GM21825 (cell line): ENCODE results near the gene LMO1.

ENCODE experiments used
- ATAC-seq: cut with Tn5 transposase; IDR thresholded peaks from one replicate; pipeline ENCODE4 v1.9.1; 2021; ENCODE audit warnings: mild to moderate bottlenecking, moderate library complexity; ENCODE audit not compliant: unreplicated experiment

LMO1 gene

DNA sequence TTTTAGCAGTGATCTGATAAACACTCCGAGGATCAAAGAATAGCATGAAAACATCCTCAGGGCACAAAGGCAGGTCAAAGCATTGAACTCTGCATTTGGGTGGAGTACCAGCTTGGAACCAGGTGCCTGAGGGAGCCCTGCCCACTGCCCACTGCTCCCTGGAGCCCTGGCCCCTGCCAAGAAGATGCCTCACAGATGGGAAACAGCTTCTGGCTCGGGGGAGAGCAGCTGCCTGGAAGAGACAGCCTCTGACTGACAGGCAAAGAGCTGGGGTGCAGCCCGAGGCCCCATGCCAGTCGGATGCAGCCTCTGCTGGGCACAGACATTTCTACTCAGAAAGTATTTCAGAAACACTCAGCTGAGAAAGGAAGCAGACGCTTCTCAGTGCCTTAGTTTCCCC, 13.2 kb downstream of the LMO1 start:
- ATAC-seq = no peak

GRCh38 chr11:8249482-8249881, 14.2 kb downstream of the LMO1 start:
- ATAC-seq = no peak

- ATAC-seq = no peak
These were observed 14.9 kb downstream of the LMO1 start for GRCh38 chr11:8248786-8249185.

- no peak for ATAC-seq
These were observed 16.4 kb downstream of the LMO1 start for GRCh38 chr11:8247312-8247711.

DNA sequence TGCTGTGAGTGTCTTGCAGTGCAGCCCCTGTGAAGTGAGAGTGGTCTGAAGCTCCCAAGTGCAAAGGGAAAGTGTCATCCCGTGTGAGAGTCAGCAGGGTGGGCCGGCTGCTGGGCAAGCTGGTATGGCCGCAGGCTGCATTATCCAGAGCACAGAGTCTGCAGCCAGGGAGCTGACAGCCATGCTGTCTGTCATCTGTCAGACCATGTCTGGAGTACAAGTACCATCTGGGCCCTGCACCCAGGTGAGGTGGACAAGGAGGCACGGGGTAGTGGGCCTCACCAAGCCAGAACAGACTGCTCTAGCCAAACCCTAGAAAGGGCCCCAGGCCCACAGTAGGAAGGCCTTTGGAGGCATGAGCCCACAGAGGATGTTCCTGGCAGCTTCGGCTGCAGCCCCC, 20.2 kb downstream of the LMO1 start:
- no peak for ATAC-seq

DNA sequence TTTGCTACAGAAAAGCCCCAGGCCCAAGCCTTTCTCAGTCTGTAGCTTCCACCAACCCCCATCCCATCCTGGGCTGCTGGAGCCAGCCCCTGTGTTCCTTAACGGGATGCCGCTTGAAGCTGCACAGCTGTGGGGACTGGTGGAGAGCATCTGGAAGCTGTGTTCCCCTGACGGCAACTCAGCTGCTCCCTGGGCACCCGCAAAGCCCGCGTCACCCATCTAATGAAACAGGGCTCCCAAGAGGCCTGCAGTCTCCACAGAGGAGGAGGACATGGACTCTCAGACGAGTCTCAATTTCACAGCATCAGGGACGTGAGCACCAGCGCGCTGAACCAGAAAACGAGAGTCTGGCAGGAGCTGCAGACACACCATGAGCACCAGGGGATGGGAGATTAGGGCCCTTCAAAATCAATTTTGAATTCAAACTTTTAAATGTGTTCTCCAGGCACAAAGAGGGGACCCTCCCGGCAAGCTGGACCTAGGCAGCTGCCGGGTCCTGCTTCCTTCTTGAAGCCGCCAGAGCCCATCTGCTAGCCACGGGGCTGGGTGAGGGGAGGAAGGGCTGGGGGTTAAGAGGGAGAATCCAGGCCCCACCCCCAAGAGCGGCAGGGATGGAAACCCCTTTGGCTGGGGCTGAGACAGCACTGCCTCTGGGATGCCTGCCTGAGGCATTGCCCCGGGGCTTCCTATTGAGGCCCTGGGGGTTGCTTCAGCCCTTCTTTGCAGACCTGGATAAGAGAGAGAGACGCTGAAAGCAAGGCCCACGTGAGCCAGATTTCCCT, 21.0 kb downstream of the LMO1 start:
- no peak for ATAC-seq

DNA sequence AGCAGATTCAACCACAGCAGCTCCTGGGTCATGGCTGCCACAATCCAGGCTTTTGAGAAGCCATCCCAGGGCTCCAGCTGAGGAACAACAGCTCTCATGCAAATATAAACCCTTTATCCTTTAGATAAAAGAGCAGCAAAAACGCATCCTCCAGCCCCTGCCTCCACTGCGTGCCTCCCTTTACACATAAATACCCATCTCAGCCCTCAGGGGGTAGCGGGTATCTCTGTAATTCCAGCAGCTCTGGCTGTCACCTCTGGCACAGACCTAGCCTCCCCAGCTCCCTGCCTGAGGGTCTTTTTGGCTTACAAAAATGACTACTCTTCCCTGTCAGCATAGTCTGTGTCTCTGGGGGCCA, 21.6 kb downstream of the LMO1 start:
- no peak for ATAC-seq

GRCh38 chr11:8241373-8242117, 22.1 kb downstream of the LMO1 start:
- ATAC-seq = no peak

- no peak for ATAC-seq
These were observed 24.0 kb downstream of the LMO1 start for GRCh38 chr11:8239536-8240228.

- ATAC-seq = no peak
These were observed 24.6 kb downstream of the LMO1 start for GRCh38 chr11:8239040-8239439.

- no peak for ATAC-seq
These were observed 26.2 kb downstream of the LMO1 start for GRCh38 chr11:8237453-8237852.

DNA sequence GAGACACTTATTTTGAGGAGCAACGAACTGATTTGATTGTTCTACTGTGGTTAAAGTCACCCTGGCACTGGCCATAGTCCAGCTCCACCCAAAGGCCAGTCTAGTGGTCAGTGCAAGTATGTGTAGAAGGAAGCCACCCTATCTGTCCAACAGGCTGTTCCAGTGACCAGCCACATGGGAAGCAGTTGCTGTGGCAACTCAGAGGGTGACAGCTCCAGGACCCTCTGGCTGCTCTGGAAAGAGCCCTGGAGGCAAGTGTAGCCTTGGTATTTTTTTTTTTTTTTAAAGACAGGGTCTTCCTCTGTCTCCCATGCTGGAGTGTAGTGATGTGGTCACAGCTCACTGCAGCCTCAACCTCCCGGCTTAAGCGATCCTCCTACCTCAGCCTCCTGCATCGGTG, 27.8 kb downstream of the LMO1 start:
- ATAC-seq = no peak

- no peak for ATAC-seq
These were observed 28.8 kb downstream of the LMO1 start for GRCh38 chr11:8234910-8235309.

DNA sequence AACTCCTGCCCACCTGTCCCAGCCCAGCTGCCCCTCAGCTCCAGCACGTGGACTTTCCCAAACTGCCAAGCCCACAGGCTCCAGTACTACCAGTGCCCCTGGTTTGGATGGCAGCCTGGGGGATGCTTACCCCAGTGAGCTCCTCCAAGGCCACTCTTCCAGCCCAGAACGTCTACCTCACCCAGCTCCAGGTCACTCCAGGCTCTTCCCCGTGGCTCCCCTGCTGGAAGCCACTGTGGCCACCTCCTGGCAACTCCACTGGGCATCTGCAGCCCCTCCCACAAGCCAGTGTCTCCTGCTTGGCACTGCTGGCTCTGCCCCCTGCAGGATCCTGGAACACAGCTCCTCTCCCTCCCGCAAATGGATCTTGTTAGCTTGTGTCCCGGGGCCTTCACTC, 29.3 kb downstream of the LMO1 start:
- ATAC-seq = no peak

DNA sequence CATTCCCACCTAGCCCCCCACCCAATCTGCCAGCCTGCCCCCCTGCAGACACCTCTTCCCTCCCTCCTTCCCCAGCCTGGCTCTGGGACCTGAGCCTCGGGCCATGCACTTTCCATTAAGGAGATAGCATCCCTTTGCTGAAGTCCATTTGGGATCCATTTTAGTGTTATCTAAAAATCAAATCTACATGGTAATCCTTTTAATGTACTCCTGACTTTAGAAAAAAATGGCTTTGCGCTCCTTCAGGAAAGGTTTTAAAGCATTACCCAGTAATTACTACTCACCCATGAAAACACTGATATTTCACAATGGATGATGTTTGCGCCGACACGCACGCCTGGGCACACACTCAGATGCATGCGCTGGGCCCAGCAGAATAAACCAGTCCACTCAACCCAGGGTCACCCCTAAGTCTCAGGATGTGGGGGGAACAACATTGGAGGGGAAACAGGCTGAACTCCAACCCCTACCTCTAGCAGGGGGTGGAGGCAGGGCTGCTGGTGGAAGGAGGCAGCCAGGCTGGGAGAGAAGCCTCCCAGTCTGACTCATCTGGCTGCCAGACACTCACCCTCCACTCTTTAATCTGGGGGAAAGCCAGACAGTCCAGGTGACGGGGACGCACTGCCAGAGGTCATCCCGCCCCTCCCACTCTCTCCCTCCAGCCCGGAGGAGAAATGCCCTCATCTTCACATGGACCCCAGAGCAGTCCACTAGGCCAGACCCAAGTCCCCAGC, 29.8 kb downstream of the LMO1 start:
- ATAC-seq = no peak

GRCh38 chr11:8232849-8233606, 30.6 kb downstream of the LMO1 start:
- no peak for ATAC-seq

DNA sequence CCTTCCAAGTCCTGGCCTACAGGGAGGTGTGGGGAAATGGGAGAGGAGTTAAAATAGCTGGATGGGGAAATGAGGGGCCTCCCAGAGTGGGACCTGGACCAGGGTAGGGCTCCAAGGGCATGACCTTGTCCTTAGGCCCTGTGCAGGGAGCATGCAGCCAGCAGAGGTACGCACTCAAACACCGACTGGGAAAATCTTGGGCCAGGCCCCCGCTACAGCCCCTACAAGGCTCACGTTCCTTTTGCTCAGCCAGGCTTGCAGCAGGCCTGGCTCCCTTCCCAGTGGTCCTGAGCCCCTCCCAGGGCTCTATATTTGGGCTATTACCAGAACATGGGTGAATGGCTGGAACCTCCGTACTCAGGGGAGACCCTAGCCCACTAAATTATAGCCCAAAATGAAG, 31.3 kb downstream of the LMO1 start:
- ATAC-seq = no peak

GRCh38 chr11:8231979-8232378, 31.7 kb downstream of the LMO1 start:
- no peak for ATAC-seq

GRCh38 chr11:8230921-8231847, 32.5 kb downstream of the LMO1 start:
- ATAC-seq = no peak
